ENCODE measurements around the gene TGM1. TPM values are rescaled to one million over a fixed set of nuclear protein-coding genes. Genes with fewer than 3 reads are reported as not detected.
A peak's percentile ranks its signal among the peaks of the same experiment; 100 is the strongest.

TGM1 gene
- total and polyA plus RNA-seq, 10 of the 15 experiments (the other 5 are each of a cell fraction or from before 2014, with no cell fraction given) = 0.05 to 5.9 (median 1.8) TPM

GRCh38 chr14:24212924-24213865, 49.8 kb downstream of the TGM1 start, which contains the start of gene CHMP4A (continued):
- TF ChIP-seq TCF7 (IDR thresholded peaks at IDR 0.05; ENCODE audit: borderline replicate concordance) (no peak), PRDM15 (CRISPR knock-in tag; IDR thresholded peaks at IDR 0.05) (peak; percentile 91), ZSCAN29 (IDR thresholded peaks at IDR 0.05) (no peak), CHD4 (IDR thresholded peaks at IDR 0.05) (no peak), LARP7 (IDR thresholded peaks at IDR 0.05) (peak; percentile 72), KAT2A (conservative IDR thresholded peaks at IDR 0.05; ENCODE audit: control insufficient read depth, low read depth, low read length) (no peak), MTA3 (IDR thresholded peaks at IDR 0.05; ENCODE audit: borderline replicate concordance, low read length) (no peak), MTA2 (IDR thresholded peaks at IDR 0.05; ENCODE audit: low read depth) (no peak; the same call in none of the 2 replicates), BCL11A (IDR thresholded peaks at IDR 0.05; ENCODE audit: low read depth, low read length) (no peak), ZBED1 (IDR thresholded peaks at IDR 0.05; ENCODE audit: borderline replicate concordance) (peak; percentile 49), RUNX3 (IDR thresholded peaks at IDR 0.05; ENCODE audit: low read length) (peak; percentile 77), E2F8 (IDR thresholded peaks at IDR 0.05; ENCODE audit: low read depth, partially characterized antibody) (peak; percentile 48), SREBF2 (IDR thresholded peaks at IDR 0.05; ENCODE audit: low read length) (no peak), TARDBP (IDR thresholded peaks at IDR 0.05; ENCODE audit: borderline replicate concordance) (no peak), ETV6 (conservative IDR thresholded peaks at IDR 0.05 in 1 of 2, IDR thresholded peaks at IDR 0.05 in 1 of 2; ENCODE audit: borderline replicate concordance in 1 of 2, low read depth in 1 of 2) (no peak), ZNF274 (IDR thresholded peaks at IDR 0.05; ENCODE audit: insufficient read depth, insufficient read length) (no peak), ATF2 (IDR thresholded peaks at IDR 0.05; ENCODE audit: low read length) (no peak), CHD2 (IDR thresholded peaks at IDR 0.05; ENCODE audit: borderline replicate concordance, low read depth, low read length) (peak; percentile 94), ESRRA (IDR thresholded peaks at IDR 0.05; ENCODE audit: low read length) (no peak), SREBF1 (IDR thresholded peaks at IDR 0.05; ENCODE audit: low read length) (no peak), RELB (IDR thresholded peaks at IDR 0.05; ENCODE audit: low read depth) (peak; percentile 92; the same call in 1 of the 2 replicates), RAD21 (IDR thresholded peaks at IDR 0.05; ENCODE audit: insufficient read depth, low read depth, low read length) (no peak)
